Activated naive CD4-positive, alpha-beta T cell treated with Interleukin-2 at 50 U/mL for 16 hours (primary cell): Measurements from ENCODE around the gene ZNF407.
A peak's percentile ranks its signal among the peaks of the same experiment; 100 is the strongest.
"Not testable (repeated sequence)": the region's sequence is repeated elsewhere in the genome, so short reads cannot be mapped to it uniquely, and the experiment has no call there.

Experiments
- DNase-seq: peaks from one replicate; pipeline ENCODE4 v3.0.0-alpha.2; 2020

ZNF407 gene

GRCh38 chr18:74942319-74942910, 344.7 kb downstream of the ZNF407 start:
- peak; percentile 9 for DNase-seq

DNA sequence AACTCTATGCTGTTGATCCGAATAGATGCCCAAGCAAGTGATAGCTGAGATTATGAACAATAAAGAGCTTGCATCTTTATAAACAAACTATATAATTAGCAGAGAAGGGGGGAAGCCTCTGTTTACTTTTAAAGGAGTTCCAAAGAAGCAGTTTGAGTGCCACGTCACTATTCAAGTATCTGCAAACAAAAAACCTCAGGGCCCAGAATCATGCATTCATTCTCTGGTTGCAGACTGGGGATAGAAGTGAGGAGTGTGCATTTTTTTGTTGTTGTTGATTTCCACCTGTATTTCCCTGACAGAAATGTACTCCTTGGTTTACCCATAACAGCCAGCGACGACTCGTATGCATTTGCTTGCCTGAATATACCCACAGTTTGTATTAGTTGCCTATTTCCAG, 347.0 kb downstream of the ZNF407 start:
- DNase-seq = no peak

GRCh38 chr18:74945774-74946545, 348.3 kb downstream of the ZNF407 start:
- no peak for DNase-seq

DNA sequence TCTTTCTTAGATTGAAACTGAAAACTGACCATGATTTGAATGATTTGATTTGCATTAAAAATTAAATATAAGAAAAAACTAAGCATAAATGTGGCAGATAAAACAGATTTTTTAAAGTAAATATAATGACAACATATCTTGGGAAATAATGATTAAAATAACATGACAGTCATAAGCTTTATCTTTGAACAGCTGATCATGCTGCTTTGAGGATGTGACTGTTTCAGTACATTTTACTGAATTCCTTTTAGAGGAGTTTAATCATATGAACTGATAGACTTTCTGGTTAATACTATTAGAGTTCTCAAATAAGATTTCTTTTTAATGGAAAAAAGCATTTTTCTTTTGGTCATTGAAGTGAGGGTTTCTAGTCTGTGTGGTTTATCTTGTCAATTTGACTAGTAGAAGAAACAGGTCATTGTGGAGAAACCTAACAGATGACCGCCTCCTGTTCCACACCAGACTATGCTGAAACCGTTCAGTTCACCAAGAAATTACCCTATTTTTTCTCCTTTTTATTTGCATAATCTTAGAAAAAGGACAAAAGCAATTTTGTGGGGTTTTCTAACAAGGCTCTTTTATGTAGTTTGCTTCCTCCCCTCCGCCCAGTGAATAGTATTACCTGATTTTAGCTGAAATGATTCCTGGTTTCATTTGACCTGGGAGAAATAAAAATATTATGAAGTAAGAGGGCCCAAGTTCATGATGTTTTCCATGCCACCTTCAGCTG, 349.1 kb downstream of the ZNF407 start:
- DNase-seq = no peak

- DNase-seq = no peak
Measured at GRCh38 chr18:74947417-74947816, 349.7 kb downstream of the ZNF407 start.

DNA sequence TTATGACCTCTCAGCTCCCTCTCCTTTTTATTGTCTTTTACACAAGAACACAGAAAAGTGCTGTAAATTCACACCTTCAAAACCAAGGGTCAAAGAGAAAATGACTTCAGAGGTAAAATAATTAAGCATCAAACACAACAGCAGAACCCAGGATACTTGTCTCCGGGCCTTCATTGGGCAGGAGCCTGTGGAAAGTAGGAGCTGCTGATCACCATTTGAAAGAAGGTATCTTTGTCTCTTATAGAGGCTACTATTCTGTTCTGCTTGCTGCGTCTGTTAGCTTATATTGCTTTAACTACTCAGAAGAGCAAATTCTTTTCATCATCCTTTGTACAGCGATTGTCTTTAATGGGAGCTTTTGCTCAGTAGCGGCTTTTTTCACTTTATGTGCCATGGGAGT, 350.2 kb downstream of the ZNF407 start:
- no peak for DNase-seq

DNA sequence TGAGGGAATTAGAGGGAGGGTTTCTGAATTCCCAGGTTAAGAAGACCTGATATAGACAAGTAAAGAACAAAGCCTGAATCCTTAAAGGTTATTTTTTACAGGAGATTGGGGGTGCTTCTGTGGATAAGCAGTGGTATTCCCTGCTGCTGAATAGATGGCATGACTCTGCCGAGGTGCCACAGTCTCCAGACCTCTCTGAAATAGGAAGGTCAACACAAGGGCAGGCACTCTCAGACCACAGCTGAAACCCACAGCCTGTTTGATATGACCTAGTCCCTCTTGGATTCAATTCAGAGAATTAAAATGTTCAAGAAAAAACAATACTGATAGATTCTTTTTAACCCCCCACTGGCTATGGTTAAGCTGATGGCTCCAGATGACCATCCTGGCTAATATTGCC, 351.9 kb downstream of the ZNF407 start:
- no peak for DNase-seq

- no peak for DNase-seq
Measured at GRCh38 chr18:74950479-74950878, 352.8 kb downstream of the ZNF407 start.

- no peak for DNase-seq
Measured at GRCh38 chr18:74951165-74951760, 353.6 kb downstream of the ZNF407 start.

DNA sequence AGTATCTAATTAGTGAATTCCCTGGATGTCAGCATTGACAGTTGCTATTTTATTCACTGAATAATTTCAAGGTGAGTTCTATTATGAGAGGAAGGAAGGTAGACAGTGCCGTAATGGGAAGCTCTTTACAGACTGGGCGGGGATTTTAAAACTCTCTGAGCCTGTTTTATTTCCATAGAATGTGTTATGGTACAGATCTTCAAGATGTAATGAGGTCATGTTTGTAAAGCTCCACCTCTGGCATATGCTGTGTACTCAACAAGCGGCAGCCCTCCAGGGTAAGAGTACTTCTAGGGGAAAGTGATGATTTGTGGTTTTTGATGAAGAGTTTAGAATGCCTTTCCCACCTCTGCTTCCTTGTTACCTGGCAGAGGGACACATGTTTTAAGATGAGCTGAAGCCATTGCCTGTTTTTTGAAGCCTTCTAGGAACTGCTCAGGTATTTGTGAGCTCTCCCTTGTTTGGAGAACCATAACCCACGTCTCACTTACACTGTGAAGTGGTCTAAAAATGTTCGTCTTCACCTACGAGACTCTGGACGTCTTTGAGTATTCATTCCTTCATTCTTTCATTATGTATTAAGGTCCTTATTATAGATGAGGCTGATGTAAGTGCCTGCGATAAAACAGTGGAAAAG, 360.0 kb downstream of the ZNF407 start:
- DNase-seq = no peak

GRCh38 chr18:74959216-74959615, 361.5 kb downstream of the ZNF407 start:
- no peak for DNase-seq

GRCh38 chr18:74961596-74961995, 363.9 kb downstream of the ZNF407 start:
- DNase-seq = no peak

- DNase-seq = no peak
Measured at GRCh38 chr18:74963820-74964446, 366.3 kb downstream of the ZNF407 start.

GRCh38 chr18:74965682-74966081, 368.0 kb downstream of the ZNF407 start:
- DNase-seq = no peak

DNA sequence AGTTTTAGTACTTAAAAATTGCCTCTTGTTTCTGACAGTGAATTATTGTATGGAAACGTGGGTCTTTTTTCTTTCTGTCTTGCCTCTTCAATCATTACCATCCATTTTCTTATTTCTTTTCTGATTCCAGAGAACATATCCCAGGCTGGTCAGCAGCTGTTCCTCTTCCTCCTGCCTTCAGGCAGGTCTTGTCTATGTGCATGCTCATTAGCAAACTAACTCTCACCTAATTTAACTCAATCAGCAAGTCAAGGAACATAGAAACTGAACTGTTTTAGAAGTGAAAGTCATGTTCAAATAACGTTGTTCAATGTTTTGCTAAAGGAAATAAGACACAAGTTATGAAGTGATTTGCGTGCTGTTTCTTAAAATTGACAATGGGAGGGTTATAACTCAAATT, 369.8 kb downstream of the ZNF407 start:
- no peak for DNase-seq

GRCh38 chr18:74967979-74968378, 370.3 kb downstream of the ZNF407 start:
- DNase-seq = no peak

- not testable (repeated sequence) for DNase-seq
Measured at GRCh38 chr18:74971358-74971757, 373.7 kb downstream of the ZNF407 start.

DNA sequence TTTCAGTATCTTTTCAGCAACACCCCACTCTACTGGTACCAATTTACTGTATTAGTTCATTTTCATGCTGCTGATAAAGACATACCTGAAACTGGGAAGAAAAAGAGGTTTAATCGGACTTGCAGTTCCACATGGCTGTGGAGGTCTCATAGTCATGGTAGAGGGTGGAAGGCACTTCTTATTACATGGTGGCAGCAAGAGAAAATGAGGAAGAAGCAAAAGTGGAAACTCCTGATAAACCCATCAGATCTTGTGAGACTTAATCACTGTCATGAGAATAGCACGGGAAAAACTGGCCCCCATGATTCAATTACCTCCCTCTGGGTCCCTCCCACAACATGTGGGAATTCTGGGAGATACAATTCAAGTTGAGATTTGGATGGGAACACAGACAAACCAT, 374.1 kb downstream of the ZNF407 start:
- DNase-seq = not testable (repeated sequence)

GRCh38 chr18:74972354-74972753, 374.7 kb downstream of the ZNF407 start:
- no peak for DNase-seq

- no peak for DNase-seq
Measured at GRCh38 chr18:74975001-74975400, 377.3 kb downstream of the ZNF407 start.

- DNase-seq = no peak
Measured at GRCh38 chr18:74976331-74976909, 378.8 kb downstream of the ZNF407 start.

- no peak for DNase-seq
Measured at GRCh38 chr18:74977041-74977440, 379.4 kb downstream of the ZNF407 start.
